Colonic mucosa (tissue), 4 donors: Measurements from ENCODE around the gene GADD45A. TPM values are rescaled to one million over a fixed set of nuclear protein-coding genes. Genes with fewer than 3 reads are reported as not detected.
A peak's percentile ranks its signal among the peaks of the same experiment; 100 is the strongest.

Experiments
- DNase-seq: peaks from one replicate; pipeline ENCODE4 v3.0.0-alpha.2; 2020
- H3K27ac ChIP-seq: fragments of 200-600 bp; one replicate; pipeline ENCODE4 v1.8.0; 2021
- H3K27me3 ChIP-seq: fragments of 200-600 bp; one replicate; pipeline ENCODE4 v1.8.0; 2021
- H3K36me3 ChIP-seq: fragments of 200-600 bp; one replicate; pipeline ENCODE4 v1.8.0; 2021
- H3K4me1 ChIP-seq: fragments of 200-600 bp; one replicate; pipeline ENCODE4 v1.8.0; 2021; ENCODE audit warnings: mild to moderate bottlenecking
- H3K4me3 ChIP-seq: fragments of 200-600 bp; one replicate; pipeline ENCODE4 v1.8.0; 2021
- H3K9ac ChIP-seq, 2 donors: one replicate each; pipeline ENCODE4 v1.7.0; 2013; ENCODE audit warnings: control low read depth in 2 of 2, low read depth in 2 of 2, low read length in 2 of 2
- H3K9me3 ChIP-seq: fragments of 200-600 bp; one replicate; pipeline ENCODE4 v1.8.0; 2021
- CTCF ChIP-seq: fragments of 200-600 bp; IDR thresholded peaks from one replicate; pipeline ENCODE4 v1.8.0; 2022; ENCODE audit warnings: antibody characterized with exemption, mild to moderate bottlenecking
- intact Hi-C: fragments of 100-400 bp; cut with DNase I; formaldehyde crosslinking; loops from one replicate; pipeline ENCODE4 v1.14.1; 2022
- total RNA-seq, 2 donors: library from RNA; stranded (reverse); fragmentation: NEBNext Ultra II Directional in 1 of 2; extraction: Animal tissue kit (Norgen Biotek cat#: 25700) in 1 of 2; gene quantifications; one replicate each; pipeline ENCODE4 v1.2.1, GENCODE V29; 2021
- donor health status: healthy.
- donor health status: DM: no; HTN: no; CAD: no.
- donor health status: DM: no; HTN: no; CAD: no.

GADD45A gene, protein sequence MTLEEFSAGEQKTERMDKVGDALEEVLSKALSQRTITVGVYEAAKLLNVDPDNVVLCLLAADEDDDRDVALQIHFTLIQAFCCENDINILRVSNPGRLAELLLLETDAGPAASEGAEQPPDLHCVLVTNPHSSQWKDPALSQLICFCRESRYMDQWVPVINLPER
- 10 to 100 TPM; 29.0 to 29.4 TPM for total RNA-seq

GRCh38 chr1:67685067-67685557 is at the start of gene GADD45A:
TSS of gene GADD45A (plus strand) at chr1:67685201. CDS start at chr1:67685495, 294 bp downstream.
- H3K36me3 ChIP-seq: no peaks in the 10 kb centered on the region
- H3K4me1 ChIP-seq: peaks cover 9% of the 10 kb centered on the region
- peak within 1 kb of the TSS; percentile 92 for H3K27ac ChIP-seq
- peak within 1 kb of the TSS; percentile 72 for H3K4me3 ChIP-seq
- DNase-seq: peak; percentile 99
- H3K9me3 ChIP-seq: no peaks in the 10 kb centered on the region
- peak within 1 kb of the TSS; percentile 91 to 95 for H3K9ac ChIP-seq
- intact Hi-C loops: loop anchor here (5.0 to 10.0 kb wide), 3 partner anchors 72 to 150 kb away; no protein-coding TSS in a partner anchor
- no peaks in the 10 kb centered on the region for H3K27me3 ChIP-seq
- TF ChIP-seq CTCF: no peak

GRCh38 chr1:67636146-67636545 is 48.9 kb upstream of the GADD45A start:
- intact Hi-C loops: no loop called here
- Histone ChIP-seq H3K4me1 (peaks cover 8% of the 10 kb centered on the region), H3K27me3 (no peaks in the 10 kb centered on the region), H3K9me3 (no peaks in the 10 kb centered on the region), H3K27ac (no peak overlapping the region), H3K4me3 (no peak overlapping the region), H3K9ac (no peak overlapping the region), H3K36me3 (no peaks in the 10 kb centered on the region)
- no peak for TF ChIP-seq CTCF
- no peak for DNase-seq

DNA sequence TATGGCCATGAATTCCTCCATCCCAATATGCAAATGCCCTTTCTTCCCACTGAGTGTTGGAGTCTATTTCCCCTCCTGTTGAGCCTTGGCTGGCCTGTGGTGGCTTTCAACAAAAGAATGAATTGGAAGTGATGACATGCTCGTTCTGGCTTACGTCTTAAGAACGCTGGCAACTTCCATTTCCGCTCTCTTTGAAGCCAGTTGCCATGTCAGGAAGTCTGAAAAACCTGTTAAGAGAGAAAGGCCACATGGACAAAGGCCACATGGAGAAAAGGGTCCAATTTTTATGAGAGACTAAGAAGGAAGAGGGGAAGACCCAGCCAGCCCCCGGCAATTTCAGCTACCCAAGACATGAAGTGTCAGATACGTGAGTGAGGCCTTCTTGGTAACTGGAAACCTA is 45.6 kb upstream of the GADD45A start:
- no peak overlapping the region for H3K9ac ChIP-seq
- H3K4me3 ChIP-seq: no peak overlapping the region
- no peak for TF ChIP-seq CTCF
- intact Hi-C loops: no loop called here
- H3K27me3 ChIP-seq: no peaks in the 10 kb centered on the region
- H3K36me3 ChIP-seq: no peaks in the 10 kb centered on the region
- no peak for DNase-seq
- H3K27ac ChIP-seq: no peak overlapping the region
- no peaks in the 10 kb centered on the region for H3K4me1 ChIP-seq
- no peaks in the 10 kb centered on the region for H3K9me3 ChIP-seq

- Histone ChIP-seq H3K36me3 (no peaks in the 10 kb centered on the region), H3K9ac (no peak overlapping the region), H3K4me3 (no peak overlapping the region), H3K9me3 (no peaks in the 10 kb centered on the region), H3K4me1 (peaks cover 6% of the 10 kb centered on the region), H3K27ac (no peak overlapping the region), H3K27me3 (no peaks in the 10 kb centered on the region)
- intact Hi-C loops: no loop called here
- no peak for TF ChIP-seq CTCF
- DNase-seq: no peak
These were observed 42.4 kb upstream of the GADD45A start for GRCh38 chr1:67642629-67643028.

- H3K36me3 ChIP-seq: no peaks in the 10 kb centered on the region
- no peak overlapping the region for H3K4me3 ChIP-seq
- H3K9me3 ChIP-seq: no peaks in the 10 kb centered on the region
- intact Hi-C loops: no loop called here
- H3K27me3 ChIP-seq: no peaks in the 10 kb centered on the region
- no peak for TF ChIP-seq CTCF
- H3K4me1 ChIP-seq: peaks cover 6% of the 10 kb centered on the region
- H3K9ac ChIP-seq: no peak overlapping the region
- no peak overlapping the region for H3K27ac ChIP-seq
- no peak for DNase-seq
These were observed 40.4 kb upstream of the GADD45A start for GRCh38 chr1:67644566-67644965.
